Measurements from ENCODE around the gene ZMYND11. TPM values are rescaled to one million over a fixed set of nuclear protein-coding genes. Genes with fewer than 3 reads are reported as not detected.
"Not testable (repeated sequence)": the region's sequence is repeated elsewhere in the genome, so short reads cannot be mapped to it uniquely, and the experiment has no call there.

The ZMYND11 gene
- total RNA-seq, 1 donor: 18.1 TPM

- Histone ChIP-seq H3K4me3 (ENCODE audit: low read length) (no peak overlapping the region), H3K4me1 (ENCODE audit: insufficient read depth, low read length) (peaks cover 4% of the 10 kb centered on the region), H3K9me3 (ENCODE audit: low read depth, low read length) (no peaks in the 10 kb centered on the region), H3K27me3 (ENCODE audit: insufficient read depth, low read length) (no peaks in the 10 kb centered on the region)
These were observed 32.1 kb downstream of the ZMYND11 start for GRCh38 chr10:167383-167782.

GRCh38 chr10:173741-174140, 38.5 kb downstream of the ZMYND11 start:
- Histone ChIP-seq H3K4me3 (ENCODE audit: low read length) (no peak overlapping the region), H3K4me1 (ENCODE audit: insufficient read depth, low read length) (no peaks in the 10 kb centered on the region), H3K27me3 (ENCODE audit: insufficient read depth, low read length) (no peaks in the 10 kb centered on the region), H3K9me3 (ENCODE audit: low read depth, low read length) (no peaks in the 10 kb centered on the region)

- Histone ChIP-seq H3K9me3 (ENCODE audit: low read depth, low read length) (no peaks in the 10 kb centered on the region), H3K4me3 (ENCODE audit: low read length) (no peak overlapping the region), H3K4me1 (ENCODE audit: insufficient read depth, low read length) (no peaks in the 10 kb centered on the region), H3K27me3 (ENCODE audit: insufficient read depth, low read length) (no peaks in the 10 kb centered on the region)
These were observed 41.4 kb downstream of the ZMYND11 start for GRCh38 chr10:176677-177076.

GRCh38 chr10:178208-178607, 43.0 kb downstream of the ZMYND11 start:
- Histone ChIP-seq H3K9me3 (ENCODE audit: low read depth, low read length) (no peaks in the 10 kb centered on the region), H3K27me3 (ENCODE audit: insufficient read depth, low read length) (no peaks in the 10 kb centered on the region), H3K4me3 (ENCODE audit: low read length) (no peak overlapping the region), H3K4me1 (ENCODE audit: insufficient read depth, low read length) (no peaks in the 10 kb centered on the region)

GRCh38 chr10:178723-179122, 43.5 kb downstream of the ZMYND11 start:
- H3K9me3 ChIP-seq (ENCODE audit: low read depth, low read length): no peaks in the 10 kb centered on the region
- no peaks in the 10 kb centered on the region for H3K4me1 ChIP-seq (ENCODE audit: insufficient read depth, low read length)
- no peak overlapping the region for H3K4me3 ChIP-seq (ENCODE audit: low read length)
- H3K27me3 ChIP-seq (ENCODE audit: insufficient read depth, low read length): no peaks in the 10 kb centered on the region

GRCh38 chr10:182441-183201, 47.4 kb downstream of the ZMYND11 start:
- H3K9me3 ChIP-seq (ENCODE audit: low read depth, low read length): no peaks in the 10 kb centered on the region
- no peak overlapping the region for H3K4me3 ChIP-seq (ENCODE audit: low read length)
- H3K27me3 ChIP-seq (ENCODE audit: insufficient read depth, low read length): no peaks in the 10 kb centered on the region
- H3K4me1 ChIP-seq (ENCODE audit: insufficient read depth, low read length): no peaks in the 10 kb centered on the region

- Histone ChIP-seq H3K9me3 (ENCODE audit: low read depth, low read length) (no peaks in the 10 kb centered on the region), H3K4me1 (ENCODE audit: insufficient read depth, low read length) (no peaks in the 10 kb centered on the region), H3K4me3 (ENCODE audit: low read length) (no peak overlapping the region), H3K27me3 (ENCODE audit: insufficient read depth, low read length) (no peaks in the 10 kb centered on the region)
These were observed 48.9 kb downstream of the ZMYND11 start for GRCh38 chr10:184174-184573.

- Histone ChIP-seq H3K27me3 (ENCODE audit: insufficient read depth, low read length) (no peaks in the 10 kb centered on the region), H3K4me1 (ENCODE audit: insufficient read depth, low read length) (no peaks in the 10 kb centered on the region), H3K9me3 (ENCODE audit: low read depth, low read length) (no peaks in the 10 kb centered on the region), H3K4me3 (ENCODE audit: low read length) (no peak overlapping the region)
These were observed 49.7 kb downstream of the ZMYND11 start for GRCh38 chr10:184911-185310.

GRCh38 chr10:185571-185970, 50.3 kb downstream of the ZMYND11 start:
- not testable (repeated sequence) for H3K27me3 ChIP-seq (ENCODE audit: insufficient read depth, low read length); H3K4me1 ChIP-seq (ENCODE audit: insufficient read depth, low read length); H3K9me3 ChIP-seq (ENCODE audit: low read depth, low read length); H3K4me3 ChIP-seq (ENCODE audit: low read length)

- no peaks in the 10 kb centered on the region for H3K4me1 ChIP-seq (ENCODE audit: insufficient read depth, low read length)
- H3K9me3 ChIP-seq (ENCODE audit: low read depth, low read length): no peaks in the 10 kb centered on the region
- no peak overlapping the region for H3K4me3 ChIP-seq (ENCODE audit: low read length)
- no peaks in the 10 kb centered on the region for H3K27me3 ChIP-seq (ENCODE audit: insufficient read depth, low read length)
These were observed 51.7 kb downstream of the ZMYND11 start for GRCh38 chr10:186911-187310.

GRCh38 chr10:188546-188945, 53.3 kb downstream of the ZMYND11 start:
- H3K4me1 ChIP-seq (ENCODE audit: insufficient read depth, low read length): no peaks in the 10 kb centered on the region

GRCh38 chr10:190216-190615, 55.0 kb downstream of the ZMYND11 start:
- no peaks in the 10 kb centered on the region for H3K9me3 ChIP-seq (ENCODE audit: low read depth, low read length)
- H3K27me3 ChIP-seq (ENCODE audit: insufficient read depth, low read length): no peaks in the 10 kb centered on the region
- H3K4me1 ChIP-seq (ENCODE audit: insufficient read depth, low read length): no peaks in the 10 kb centered on the region
- H3K4me3 ChIP-seq (ENCODE audit: low read length): no peak overlapping the region

More at GRCh38 chr10:188546-188945, 53.3 kb downstream of the ZMYND11 start:
- Histone ChIP-seq H3K9me3 (ENCODE audit: low read depth, low read length) (no peaks in the 10 kb centered on the region), H3K4me3 (ENCODE audit: low read length) (no peak overlapping the region), H3K27me3 (ENCODE audit: insufficient read depth, low read length) (no peaks in the 10 kb centered on the region)

GRCh38 chr10:191703-192518, 56.7 kb downstream of the ZMYND11 start:
- no peaks in the 10 kb centered on the region for H3K4me1 ChIP-seq (ENCODE audit: insufficient read depth, low read length)
- no peaks in the 10 kb centered on the region for H3K27me3 ChIP-seq (ENCODE audit: insufficient read depth, low read length)
- no peaks in the 10 kb centered on the region for H3K9me3 ChIP-seq (ENCODE audit: low read depth, low read length)
- no peak overlapping the region for H3K4me3 ChIP-seq (ENCODE audit: low read length)

- H3K27me3 ChIP-seq (ENCODE audit: insufficient read depth, low read length): no peaks in the 10 kb centered on the region
These were observed 59.0 kb downstream of the ZMYND11 start for GRCh38 chr10:194281-194680.

GRCh38 chr10:200405-200804, 65.2 kb downstream of the ZMYND11 start:
- Histone ChIP-seq H3K9me3 (ENCODE audit: low read depth, low read length) (no peaks in the 10 kb centered on the region), H3K4me3 (ENCODE audit: low read length) (no peak overlapping the region), H3K27me3 (ENCODE audit: insufficient read depth, low read length) (no peaks in the 10 kb centered on the region), H3K4me1 (ENCODE audit: insufficient read depth, low read length) (no peaks in the 10 kb centered on the region)

More at GRCh38 chr10:194281-194680, 59.0 kb downstream of the ZMYND11 start:
- no peaks in the 10 kb centered on the region for H3K9me3 ChIP-seq (ENCODE audit: low read depth, low read length)
- H3K4me1 ChIP-seq (ENCODE audit: insufficient read depth, low read length): no peaks in the 10 kb centered on the region
- no peak overlapping the region for H3K4me3 ChIP-seq (ENCODE audit: low read length)
